HEK293 (cell line): ENCODE results near the gene MAST2.
A peak's percentile ranks its signal among the peaks of the same experiment; 100 is the strongest.

Experiments used
- CTCF ChIA-PET: fragments of 350-600 bp; formaldehyde crosslinking; extraction: SDS; loops from one replicate; lab custom pipeline; 2021; ENCODE audit warnings: antibody characterized with exemption; lab: Yijun Ruan, JAX
- POLR2A ChIA-PET: fragments of 300-600 bp; formaldehyde crosslinking; extraction: SDS; loops from one replicate; lab custom pipeline; 2020; ENCODE audit warnings: antibody characterized with exemption, inconsistent platforms; lab: Yijun Ruan, JAX
- H3K27ac ChIP-seq: fragments of 200-500 bp; sonication (Bioruptor generic); 2 replicates; pipeline ENCODE4 v1.5.1; 2014; ENCODE audit warnings: low read depth, low read length, control low read depth, inconsistent platforms; ENCODE audit errors: extremely low read depth
- H3K36me3 ChIP-seq, 2 experiments: fragments of 200-500 bp in 1 of 2; sonication (Bioruptor generic) in 1 of 2; 1 replicate in 1 of 2; 2 replicates in 1 of 2; pipeline ENCODE4 v1.5.1; 2014 to 2017; ENCODE audit warnings: inconsistent platforms in 2 of 2, low read length in 2 of 2; ENCODE audit not compliant: control insufficient read depth in 2 of 2, insufficient read depth in 1 of 2
- H3K4me1 ChIP-seq: fragments of 200-500 bp; sonication (Bioruptor generic); 2 replicates; pipeline ENCODE4 v1.5.1; 2014; ENCODE audit warnings: mild to moderate bottlenecking, low read length, inconsistent platforms; ENCODE audit not compliant: control insufficient read depth, insufficient read depth
- H3K4me3 ChIP-seq: 2 replicates; pipeline ENCODE4 v1.5.1; 2011; ENCODE audit warnings: low read depth, mild to moderate bottlenecking, control low read depth, low read length, moderate library complexity
- H3K9me3 ChIP-seq: fragments of 200-500 bp; sonication (Bioruptor generic); 2 replicates; pipeline ENCODE4 v1.5.1; 2014; ENCODE audit warnings: low read depth, low read length, inconsistent platforms; ENCODE audit not compliant: control insufficient read depth, insufficient read depth
- GLI4 ChIP-seq: fragments of 450-650 bp; formaldehyde crosslinking; IDR thresholded peaks from 2 replicates; pipeline ENCODE4 v1.5.1; 2016; ENCODE audit warnings: missing biosample characterization, missing genetic modification characterization
- PRDM10 ChIP-seq: fragments of 450-650 bp; formaldehyde crosslinking; IDR thresholded peaks from 2 replicates; pipeline ENCODE4 v1.5.1; 2016; ENCODE audit warnings: missing biosample characterization, missing genetic modification characterization
- SP7 ChIP-seq: fragments of 450-650 bp; formaldehyde crosslinking; IDR thresholded peaks from 2 replicates; pipeline ENCODE4 v1.5.1; 2016; ENCODE audit warnings: missing biosample characterization, missing genetic modification characterization
- ZBTB17 ChIP-seq: fragments of 450-650 bp; formaldehyde crosslinking; IDR thresholded peaks from 2 replicates; pipeline ENCODE4 v1.5.1; 2016; ENCODE audit warnings: missing biosample characterization, missing genetic modification characterization
- ZBTB26 ChIP-seq: fragments of 450-650 bp; formaldehyde crosslinking; optimal IDR thresholded peaks from 2 replicates; pipeline ENCODE3; 2016; ENCODE audit warnings: missing biosample characterization, mild to moderate bottlenecking, missing genetic modification characterization
- ZIC2 ChIP-seq: fragments of 450-650 bp; formaldehyde crosslinking; IDR thresholded peaks from 2 replicates; pipeline ENCODE4 v1.5.1; 2016; ENCODE audit warnings: missing biosample characterization, missing genetic modification characterization
- ZNF157 ChIP-seq: fragments of 450-650 bp; formaldehyde crosslinking; IDR thresholded peaks from 2 replicates; pipeline ENCODE4 v1.5.1; 2016; ENCODE audit warnings: missing biosample characterization, missing genetic modification characterization
- ZNF223 ChIP-seq: fragments of 450-650 bp; formaldehyde crosslinking; IDR thresholded peaks from 2 replicates; pipeline ENCODE4 v1.5.1; 2016; ENCODE audit warnings: missing biosample characterization, missing genetic modification characterization
- ZNF24 ChIP-seq: fragments of 450-650 bp; formaldehyde crosslinking; IDR thresholded peaks from 2 replicates; pipeline ENCODE4 v1.5.1; 2016; ENCODE audit warnings: missing biosample characterization, missing genetic modification characterization
- ZNF280D ChIP-seq: fragments of 450-650 bp; formaldehyde crosslinking; IDR thresholded peaks from 2 replicates; pipeline ENCODE4 v1.5.1; 2016; ENCODE audit warnings: missing biosample characterization, missing genetic modification characterization
- ZNF366 ChIP-seq: fragments of 450-650 bp; formaldehyde crosslinking; conservative IDR thresholded peaks from 2 replicates; pipeline ENCODE4 v1.5.1; 2016; ENCODE audit warnings: missing biosample characterization, missing genetic modification characterization
- ZNF416 ChIP-seq: fragments of 450-650 bp; formaldehyde crosslinking; IDR thresholded peaks from 2 replicates; pipeline ENCODE4 v1.5.1; 2016; ENCODE audit warnings: missing biosample characterization, missing genetic modification characterization
- ZNF423 ChIP-seq: fragments of 450-650 bp; formaldehyde crosslinking; IDR thresholded peaks from 2 replicates; pipeline ENCODE4 v1.5.1; 2016; ENCODE audit warnings: missing biosample characterization, missing genetic modification characterization
- ZNF48 ChIP-seq: fragments of 450-650 bp; formaldehyde crosslinking; IDR thresholded peaks from 2 replicates; pipeline ENCODE4 v1.5.1; 2016; ENCODE audit warnings: missing biosample characterization, missing genetic modification characterization
- ZNF513 ChIP-seq: fragments of 450-650 bp; IDR thresholded peaks from 2 replicates; pipeline ENCODE4 v1.5.1; 2018; ENCODE audit warnings: missing biosample characterization, missing genetic modification characterization
- ZNF521 ChIP-seq: fragments of 450-650 bp; formaldehyde crosslinking; IDR thresholded peaks from 2 replicates; pipeline ENCODE4 v1.5.1; 2017; ENCODE audit warnings: missing biosample characterization, mild to moderate bottlenecking, missing genetic modification characterization
- ZNF558 ChIP-seq: fragments of 450-650 bp; formaldehyde crosslinking; IDR thresholded peaks from 2 replicates; pipeline ENCODE4 v1.5.1; 2016; ENCODE audit warnings: missing biosample characterization, missing genetic modification characterization
- ZNF677 ChIP-seq: fragments of 450-650 bp; IDR thresholded peaks from 2 replicates; pipeline ENCODE4 v1.5.0; 2018; ENCODE audit warnings: missing biosample characterization, mild to moderate bottlenecking, missing genetic modification characterization, moderate library complexity
- ZNF747 ChIP-seq: fragments of 450-650 bp; formaldehyde crosslinking; IDR thresholded peaks from 2 replicates; pipeline ENCODE4 v1.5.1; 2016; ENCODE audit warnings: missing biosample characterization, missing genetic modification characterization
- ZNF837 ChIP-seq: fragments of 450-650 bp; formaldehyde crosslinking; IDR thresholded peaks from 2 replicates; pipeline ENCODE4 v1.5.1; 2016; ENCODE audit warnings: missing biosample characterization, missing genetic modification characterization
- TF ChIP-seq, protein P1 (sequence below): fragments of 450-650 bp; formaldehyde crosslinking; IDR thresholded peaks from 2 replicates; pipeline ENCODE4 v1.5.1; 2016; ENCODE audit warnings: missing biosample characterization, missing genetic modification characterization
- TF ChIP-seq, protein P2 (sequence below): sonication (generic); formaldehyde crosslinking; IDR thresholded peaks from 2 replicates; pipeline ENCODE4 v1.8.1; 2022; ENCODE audit warnings: mild to moderate bottlenecking, moderate library complexity, missing genetic modification reagents

MAST2 gene

GRCh38 chr1:45976623-45977022 lies 173.2 kb downstream of the MAST2 start (continued):
- TF ChIP-seq ZNF48 (no peak), SP7 (tag by site-specific recombination) (no peak), GLI4 (no peak), PRDM10 (tag by site-specific recombination) (no peak), ZNF747 (tag by site-specific recombination) (no peak), ZNF416 (tag by site-specific recombination) (no peak), ZNF157 (tag by site-specific recombination) (no peak), ZNF521 (no peak), ZNF423 (tag by site-specific recombination) (no peak), ZNF223 (tag by site-specific recombination) (no peak)
- TF ChIP-seq, protein P1, sequence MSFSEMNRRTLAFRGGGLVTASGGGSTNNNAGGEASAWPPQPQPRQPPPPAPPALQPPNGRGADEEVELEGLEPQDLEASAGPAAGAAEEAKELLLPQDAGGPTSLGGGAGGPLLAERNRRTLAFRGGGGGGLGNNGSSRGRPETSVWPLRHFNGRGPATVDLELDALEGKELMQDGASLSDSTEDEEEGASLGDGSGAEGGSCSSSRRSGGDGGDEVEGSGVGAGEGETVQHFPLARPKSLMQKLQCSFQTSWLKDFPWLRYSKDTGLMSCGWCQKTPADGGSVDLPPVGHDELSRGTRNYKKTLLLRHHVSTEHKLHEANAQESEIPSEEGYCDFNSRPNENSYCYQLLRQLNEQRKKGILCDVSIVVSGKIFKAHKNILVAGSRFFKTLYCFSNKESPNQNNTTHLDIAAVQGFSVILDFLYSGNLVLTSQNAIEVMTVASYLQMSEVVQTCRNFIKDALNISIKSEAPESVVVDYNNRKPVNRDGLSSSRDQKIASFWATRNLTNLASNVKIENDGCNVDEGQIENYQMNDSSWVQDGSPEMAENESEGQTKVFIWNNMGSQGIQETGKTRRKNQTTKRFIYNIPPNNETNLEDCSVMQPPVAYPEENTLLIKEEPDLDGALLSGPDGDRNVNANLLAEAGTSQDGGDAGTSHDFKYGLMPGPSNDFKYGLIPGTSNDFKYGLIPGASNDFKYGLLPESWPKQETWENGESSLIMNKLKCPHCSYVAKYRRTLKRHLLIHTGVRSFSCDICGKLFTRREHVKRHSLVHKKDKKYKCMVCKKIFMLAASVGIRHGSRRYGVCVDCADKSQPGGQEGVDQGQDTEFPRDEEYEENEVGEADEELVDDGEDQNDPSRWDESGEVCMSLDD (tag by site-specific recombination) = no peak

- H3K9me3 ChIP-seq = no peaks in the 10 kb centered on the region
- no peaks in the 10 kb centered on the region; a peak in 1 of 3 replicates for H3K36me3 ChIP-seq
- ChIA-PET POLR2A (no interaction called here), CTCF (interaction anchor here (0.6 to 0.9 kb wide), 2 partner anchors 20 to 75 kb away, joined by 3 read pairs; no protein-coding TSS in a partner anchor)
- no peak overlapping the region for H3K27ac ChIP-seq
- H3K4me3 ChIP-seq = no peak overlapping the region
- H3K4me1 ChIP-seq = 0 out of 2 replicates have a peak, but pooled peaks cover 5% of the 10 kb centered on the region
- TF ChIP-seq ZNF24 = 0 out of 2 replicates have a peak, but pooled peaks have one; percentile 25
- TF ChIP-seq ZNF837 (tag by site-specific recombination) = no peak
- no peak for TF ChIP-seq ZNF677 (tag by site-specific recombination)
- no peak for TF ChIP-seq ZBTB17 (tag by site-specific recombination)
- no peak for TF ChIP-seq ZNF280D (tag by site-specific recombination)
- TF ChIP-seq ZIC2 (tag by site-specific recombination) = no peak
- TF ChIP-seq, protein P2, sequence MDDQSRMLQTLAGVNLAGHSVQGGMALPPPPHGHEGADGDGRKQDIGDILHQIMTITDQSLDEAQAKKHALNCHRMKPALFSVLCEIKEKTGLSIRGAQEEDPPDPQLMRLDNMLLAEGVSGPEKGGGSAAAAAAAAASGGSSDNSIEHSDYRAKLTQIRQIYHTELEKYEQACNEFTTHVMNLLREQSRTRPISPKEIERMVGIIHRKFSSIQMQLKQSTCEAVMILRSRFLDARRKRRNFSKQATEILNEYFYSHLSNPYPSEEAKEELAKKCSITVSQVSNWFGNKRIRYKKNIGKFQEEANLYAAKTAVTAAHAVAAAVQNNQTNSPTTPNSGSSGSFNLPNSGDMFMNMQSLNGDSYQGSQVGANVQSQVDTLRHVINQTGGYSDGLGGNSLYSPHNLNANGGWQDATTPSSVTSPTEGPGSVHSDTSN = no peak
- 0 out of 2 replicates have a peak, but pooled peaks have one; percentile 18 for TF ChIP-seq ZNF558 (tag by site-specific recombination)
- TF ChIP-seq ZNF513 (tag by site-specific recombination) = no peak
- TF ChIP-seq ZNF366 = peak; percentile 58; the same call in 1 of the 2 replicates
- TF ChIP-seq ZBTB26 = no peak
Measured at GRCh38 chr1:45979074-45979777, 175.8 kb downstream of the MAST2 start.
